ENCODE results near the gene WDR90. TPM values are rescaled to one million over a fixed set of nuclear protein-coding genes. Genes with fewer than 3 reads are reported as not detected.
A peak's percentile ranks its signal among the peaks of the same experiment; 100 is the strongest.

Gene WDR90
- total and polyA plus RNA-seq, 2 experiments from 2014 or later = 26.5 to 32.3 TPM

DNA sequence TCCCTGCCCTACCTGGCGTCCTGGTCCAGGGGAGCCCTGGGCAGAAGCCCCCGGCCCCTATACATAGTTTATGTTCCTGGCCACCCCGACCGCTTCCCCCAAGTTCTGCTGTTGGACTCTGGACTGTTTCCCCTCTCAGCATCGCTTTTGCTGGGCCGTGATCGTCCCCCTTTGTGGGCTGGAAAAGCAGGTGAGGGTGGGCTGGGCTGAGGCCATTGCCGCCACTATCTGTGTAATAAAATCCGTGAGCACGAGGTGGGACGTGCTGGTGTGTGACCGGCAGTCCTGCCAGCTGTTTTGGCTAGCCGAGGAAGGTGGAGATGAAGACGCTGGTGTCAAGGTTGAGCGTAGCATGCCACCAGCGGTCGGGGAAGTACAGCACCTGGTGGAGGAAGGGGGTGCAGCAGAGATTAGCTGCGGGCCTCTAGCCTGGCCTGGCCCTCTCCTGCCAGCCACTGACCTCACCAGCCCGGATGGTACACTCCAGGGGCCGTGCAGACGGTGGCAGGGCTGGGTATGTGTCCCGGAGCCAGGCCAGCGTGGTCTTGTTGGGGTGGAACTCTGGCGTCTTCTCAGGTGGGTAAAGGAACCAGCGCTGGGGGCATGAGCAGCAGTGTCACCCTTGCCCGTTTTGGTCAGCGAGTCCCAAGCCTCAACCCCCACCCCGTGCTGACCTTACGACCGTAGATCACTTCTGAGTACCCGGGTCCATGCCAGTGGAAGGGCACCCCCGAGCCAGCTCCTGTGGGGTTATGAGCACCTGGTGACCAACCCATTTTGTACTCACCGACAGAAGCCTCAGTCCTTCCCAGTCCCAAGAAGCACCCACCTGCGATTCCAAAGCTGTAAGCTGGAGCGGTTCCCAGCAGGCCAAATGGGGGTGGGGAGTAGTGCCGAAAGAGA, 33.6 kb downstream of the WDR90 start:
- Histone ChIP-seq H3K27ac (peak overlapping the region; percentile 7), H3K9me3 (ENCODE audit: low read depth) (no peaks in the 10 kb centered on the region), H3K27me3 (no peaks in the 10 kb centered on the region), H3K36me3 (peaks cover 32% of the 10 kb centered on the region), H3K4me1 (ENCODE audit: low read depth) (peaks cover 13% of the 10 kb centered on the region), H3K4me3 (no peak overlapping the region)
- no peak for TF ChIP-seq CTCF (IDR thresholded peaks at IDR 0.05; ENCODE audit: low read depth, low read length)
- no peak for DNase-seq (ENCODE audit: low read depth in 1 of 2, low spot score in 1 of 2)

DNA sequence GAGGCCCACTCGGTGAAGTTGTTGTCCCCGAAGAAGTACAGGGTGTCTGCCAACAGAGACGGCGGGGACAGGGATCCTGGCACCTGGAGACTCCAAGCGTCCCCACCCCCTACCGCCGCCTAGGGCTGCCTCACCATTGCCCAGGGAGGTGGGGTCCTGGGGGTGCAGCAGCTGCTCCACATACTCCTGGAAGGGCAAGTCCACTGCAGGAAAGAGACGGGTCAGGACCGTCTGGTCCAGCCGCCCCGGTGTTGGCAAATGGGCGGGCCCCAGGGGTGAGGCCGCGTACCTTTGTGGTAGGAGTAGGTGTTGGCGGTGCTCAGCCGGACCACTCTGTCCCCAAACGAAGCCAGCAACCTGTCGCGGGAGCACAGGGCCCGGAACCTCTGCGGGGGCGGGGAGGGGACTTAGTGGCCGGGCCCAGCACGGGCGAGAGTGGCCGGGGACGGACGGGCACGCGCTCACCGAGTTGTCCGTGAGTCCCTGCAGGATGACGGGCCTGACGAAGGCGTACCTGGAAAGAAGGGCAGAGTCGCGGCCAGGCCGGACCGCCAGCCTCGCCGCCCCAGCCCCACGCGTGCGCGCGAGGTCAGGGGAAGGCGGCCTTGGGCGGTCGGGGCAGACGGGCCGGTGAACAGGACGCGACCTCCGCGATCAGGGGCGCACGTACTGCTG, 34.4 kb downstream of the WDR90 start:
- Histone ChIP-seq H3K9me3 (ENCODE audit: low read depth) (no peaks in the 10 kb centered on the region), H3K4me1 (ENCODE audit: low read depth) (peaks cover 13% of the 10 kb centered on the region), H3K36me3 (peaks cover 32% of the 10 kb centered on the region), H3K27ac (peak overlapping the region; percentile 71), H3K27me3 (no peaks in the 10 kb centered on the region), H3K4me3 (peak overlapping the region; percentile 71)
- TF ChIP-seq CTCF (IDR thresholded peaks at IDR 0.05; ENCODE audit: low read depth, low read length) = no peak
- no peak for DNase-seq (ENCODE audit: low read depth in 1 of 2, low spot score in 1 of 2)

- DNase-seq (ENCODE audit: low read depth in 1 of 2, low spot score in 1 of 2) = peak; percentile 97 to 98
- peak within 1 kb of the TSS; percentile 71 for H3K27ac ChIP-seq
- peaks cover 11% of the 10 kb centered on the region for H3K4me1 ChIP-seq (ENCODE audit: low read depth)
Observed at GRCh38 chr16:684071-684794, 35.1 kb downstream of the WDR90 start, which contains the start of gene JMJD8. TSS of gene JMJD8 (minus strand) at chr16:684334. CDS start at chr16:684319, 15 bp downstream.

DNA sequence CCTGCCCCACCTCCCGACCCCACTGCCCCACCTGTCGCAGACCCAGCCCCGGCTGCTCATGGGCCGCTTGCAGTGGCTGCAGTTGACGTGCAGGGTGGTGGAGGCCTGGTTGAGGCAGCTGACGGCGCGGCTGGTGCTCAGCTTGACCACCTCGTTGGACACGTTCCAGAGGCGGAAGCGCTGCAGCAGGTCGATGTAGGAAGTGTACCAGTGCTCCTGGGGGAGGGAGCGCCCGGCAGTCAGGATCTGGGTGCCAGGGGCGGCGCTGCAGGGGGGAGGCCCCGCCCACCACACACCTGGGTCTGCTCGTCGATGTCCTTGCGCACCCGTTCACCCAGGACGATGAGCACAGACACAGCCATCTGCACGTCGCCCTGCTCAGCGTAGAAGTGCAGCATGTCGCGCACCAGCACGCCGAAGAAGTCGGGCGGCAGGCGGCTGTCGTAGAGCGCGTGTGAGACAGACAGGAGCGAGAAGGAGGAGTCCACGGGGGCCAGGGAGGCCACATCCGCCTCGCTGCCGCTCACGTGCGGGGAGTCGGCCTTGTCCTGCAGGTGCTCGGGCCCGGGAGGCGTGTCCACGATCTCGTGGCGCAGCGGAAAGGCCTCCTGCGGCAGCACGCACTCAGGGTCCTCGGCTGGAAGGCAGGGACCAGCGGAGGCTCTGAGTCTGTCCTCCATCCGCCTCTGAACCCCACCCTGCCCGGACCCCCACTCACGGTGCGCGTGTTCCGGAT, 36.0 kb downstream of the WDR90 start:
- no peaks in the 10 kb centered on the region for H3K9me3 ChIP-seq (ENCODE audit: low read depth)
- H3K4me1 ChIP-seq (ENCODE audit: low read depth) = peaks cover 16% of the 10 kb centered on the region
- H3K36me3 ChIP-seq = peaks cover 32% of the 10 kb centered on the region
- no peak overlapping the region for H3K4me3 ChIP-seq
- DNase-seq (ENCODE audit: low read depth in 1 of 2, low spot score in 1 of 2) = no peak
- peak overlapping the region; percentile 68 for H3K27ac ChIP-seq
- no peak for TF ChIP-seq CTCF (IDR thresholded peaks at IDR 0.05; ENCODE audit: low read depth, low read length)
- no peaks in the 10 kb centered on the region for H3K27me3 ChIP-seq

More at GRCh38 chr16:684071-684794, 35.1 kb downstream of the WDR90 start, which contains the start of gene JMJD8:
- Histone ChIP-seq H3K9me3 (ENCODE audit: low read depth) (no peaks in the 10 kb centered on the region), H3K27me3 (no peaks in the 10 kb centered on the region), H3K36me3 (peaks cover 32% of the 10 kb centered on the region), H3K4me3 (peak within 1 kb of the TSS; percentile 71)
- TF ChIP-seq CTCF (IDR thresholded peaks at IDR 0.05; ENCODE audit: low read depth, low read length) = no peak

GRCh38 chr16:685967-686366, 36.8 kb downstream of the WDR90 start:
- peaks cover 16% of the 10 kb centered on the region for H3K4me1 ChIP-seq (ENCODE audit: low read depth)
- TF ChIP-seq CTCF (IDR thresholded peaks at IDR 0.05; ENCODE audit: low read depth, low read length) = peak; percentile 44
- DNase-seq (ENCODE audit: low read depth in 1 of 2, low spot score in 1 of 2) = peak; percentile 43 to 52
- H3K4me3 ChIP-seq = no peak overlapping the region
- peaks cover 32% of the 10 kb centered on the region for H3K36me3 ChIP-seq
- peaks cover under 1% of the 10 kb centered on the region for H3K27me3 ChIP-seq
- no peak overlapping the region for H3K27ac ChIP-seq
- H3K9me3 ChIP-seq (ENCODE audit: low read depth) = no peaks in the 10 kb centered on the region

All from cardiac muscle cell (in vitro differentiated cells and primary cell).